ENCODE data around the gene TNS1.

- TF ChIP-seq EP300 (IDR thresholded peaks at IDR 0.05) (no peak), CTCF (IDR thresholded peaks at IDR 0.05) (no peak), POLR2A (IDR thresholded peaks at IDR 0.05) (no peak)
Measured at GRCh38 chr2:217843324-217843723, 159.5 kb downstream of the TNS1 start.

All from tibial nerve (tissue), 4 donors.